Measurements from ENCODE around the gene AKAP7.

Gene AKAP7

GRCh38 chr6:131277591-131277990 is 142.3 kb downstream of the AKAP7 start:
- no peak overlapping the region for H3K4me3 ChIP-seq (ENCODE audit: low read depth, low read length)
- TF ChIP-seq CTCF (IDR thresholded peaks at IDR 0.05; ENCODE audit: low read depth, low read length): no peak
- no peaks in the 10 kb centered on the region for H3K36me3 ChIP-seq
- H3K9me3 ChIP-seq: no peaks in the 10 kb centered on the region
- H3K27me3 ChIP-seq: no peaks in the 10 kb centered on the region
- no peaks in the 10 kb centered on the region for H3K4me1 ChIP-seq
- no peak for DNase-seq

GRCh38 chr6:131281471-131282270 is 146.4 kb downstream of the AKAP7 start:
- no peak for TF ChIP-seq CTCF (IDR thresholded peaks at IDR 0.05; ENCODE audit: low read depth, low read length)
- Histone ChIP-seq H3K36me3 (no peaks in the 10 kb centered on the region), H3K4me1 (no peaks in the 10 kb centered on the region), H3K9me3 (no peaks in the 10 kb centered on the region), H3K27me3 (no peaks in the 10 kb centered on the region), H3K4me3 (ENCODE audit: low read depth, low read length) (no peak overlapping the region)
- no peak for DNase-seq

DNA sequence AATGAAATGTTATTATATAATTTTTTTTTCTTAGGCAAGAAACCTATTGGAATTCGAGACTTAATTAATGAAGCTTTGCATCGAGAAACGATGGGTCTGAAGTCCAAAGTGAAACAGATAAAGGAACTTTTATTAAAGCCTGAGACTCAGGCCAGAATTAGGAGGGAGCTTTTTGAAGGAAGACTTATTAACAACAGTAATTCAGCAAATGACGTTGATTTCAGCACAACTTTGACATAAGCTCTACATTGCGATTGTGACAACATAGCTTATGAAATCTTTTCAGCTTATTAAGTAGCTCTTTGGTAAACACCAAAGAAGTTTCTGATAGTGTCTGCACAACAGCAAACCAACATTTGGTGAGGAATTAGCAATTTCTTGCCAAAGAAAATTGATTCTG is 147.1 kb downstream of the AKAP7 start:
- no peak for DNase-seq
- TF ChIP-seq CTCF (IDR thresholded peaks at IDR 0.05; ENCODE audit: low read depth, low read length): no peak
- H3K9me3 ChIP-seq: no peaks in the 10 kb centered on the region
- no peak overlapping the region for H3K4me3 ChIP-seq (ENCODE audit: low read depth, low read length)
- H3K36me3 ChIP-seq: no peaks in the 10 kb centered on the region
- no peaks in the 10 kb centered on the region for H3K4me1 ChIP-seq
- H3K27me3 ChIP-seq: no peaks in the 10 kb centered on the region

DNA sequence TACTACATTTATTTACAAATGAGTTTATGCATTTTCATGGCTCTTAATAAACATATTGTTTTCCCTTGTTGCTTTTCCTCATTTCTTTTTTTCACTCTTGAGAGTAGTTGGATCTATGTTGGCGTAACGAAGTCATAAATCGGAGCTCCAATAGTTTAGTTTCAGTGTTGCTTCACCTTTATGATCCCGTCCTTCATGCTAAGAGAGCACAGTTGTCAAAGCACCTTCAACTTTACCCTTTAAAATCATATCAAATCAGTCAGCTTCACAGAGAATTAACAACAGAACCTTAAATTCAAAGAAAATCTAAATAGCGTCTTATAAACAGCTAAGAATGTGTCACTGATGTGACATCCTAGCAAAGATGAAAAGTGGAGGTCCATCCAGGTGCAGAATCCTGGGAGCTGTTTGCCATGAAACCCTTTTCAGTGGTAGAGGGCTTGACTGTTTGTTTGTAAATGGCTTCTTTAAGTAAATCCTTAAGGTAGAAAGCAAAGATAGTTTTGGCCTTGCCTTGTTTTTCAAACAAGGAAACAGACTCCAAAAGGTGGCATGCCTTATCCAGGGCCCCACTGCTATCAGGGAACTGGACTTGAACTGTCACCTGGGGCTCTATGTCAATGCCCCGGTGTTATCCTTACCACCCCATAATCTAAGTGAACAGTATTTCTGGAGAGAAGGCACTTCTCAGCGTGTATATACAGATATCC is 148.4 kb downstream of the AKAP7 start:
- H3K4me3 ChIP-seq (ENCODE audit: low read depth, low read length): no peak overlapping the region
- TF ChIP-seq CTCF (IDR thresholded peaks at IDR 0.05; ENCODE audit: low read depth, low read length): no peak
- no peaks in the 10 kb centered on the region for H3K4me1 ChIP-seq
- no peaks in the 10 kb centered on the region for H3K36me3 ChIP-seq
- H3K9me3 ChIP-seq: no peaks in the 10 kb centered on the region
- H3K27me3 ChIP-seq: no peaks in the 10 kb centered on the region
- no peak for DNase-seq

DNA sequence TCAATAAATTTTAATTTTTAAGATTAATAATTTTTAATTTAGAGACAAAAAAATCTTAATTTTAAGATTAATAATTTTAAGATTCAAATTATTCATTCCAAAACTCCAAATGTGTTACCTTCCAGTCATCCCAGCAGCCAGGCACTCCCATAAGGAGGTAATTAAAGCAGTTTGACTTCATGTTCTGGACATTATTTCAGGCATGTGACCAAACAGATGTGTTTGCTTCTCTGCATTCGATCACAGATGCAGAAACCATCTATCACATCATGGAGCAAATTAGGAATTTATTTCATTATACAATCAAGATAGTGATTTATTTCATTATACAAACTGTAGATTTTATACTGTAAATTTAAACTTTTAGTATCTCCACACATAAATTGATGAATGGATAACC is 150.3 kb downstream of the AKAP7 start:
- no peaks in the 10 kb centered on the region for H3K4me1 ChIP-seq
- no peak for DNase-seq
- no peak for TF ChIP-seq CTCF (IDR thresholded peaks at IDR 0.05; ENCODE audit: low read depth, low read length)
- no peaks in the 10 kb centered on the region for H3K9me3 ChIP-seq
- no peaks in the 10 kb centered on the region for H3K36me3 ChIP-seq
- no peak overlapping the region for H3K4me3 ChIP-seq (ENCODE audit: low read depth, low read length)
- no peaks in the 10 kb centered on the region for H3K27me3 ChIP-seq

- Histone ChIP-seq H3K4me1 (no peaks in the 10 kb centered on the region), H3K4me3 (ENCODE audit: low read depth, low read length) (no peak overlapping the region), H3K9me3 (no peaks in the 10 kb centered on the region), H3K27me3 (no peaks in the 10 kb centered on the region), H3K36me3 (no peaks in the 10 kb centered on the region)
- no peak for TF ChIP-seq CTCF (IDR thresholded peaks at IDR 0.05; ENCODE audit: low read depth, low read length)
- DNase-seq: no peak
Observed at GRCh38 chr6:131286469-131287040, 151.3 kb downstream of the AKAP7 start.

Data from BE2C (cell line).